Measurements from ENCODE around the gene FGGY.
"Not testable (repeated sequence)": the region's sequence is repeated elsewhere in the genome, so short reads cannot be mapped to it uniquely, and the experiment has no call there.

Gene FGGY

DNA sequence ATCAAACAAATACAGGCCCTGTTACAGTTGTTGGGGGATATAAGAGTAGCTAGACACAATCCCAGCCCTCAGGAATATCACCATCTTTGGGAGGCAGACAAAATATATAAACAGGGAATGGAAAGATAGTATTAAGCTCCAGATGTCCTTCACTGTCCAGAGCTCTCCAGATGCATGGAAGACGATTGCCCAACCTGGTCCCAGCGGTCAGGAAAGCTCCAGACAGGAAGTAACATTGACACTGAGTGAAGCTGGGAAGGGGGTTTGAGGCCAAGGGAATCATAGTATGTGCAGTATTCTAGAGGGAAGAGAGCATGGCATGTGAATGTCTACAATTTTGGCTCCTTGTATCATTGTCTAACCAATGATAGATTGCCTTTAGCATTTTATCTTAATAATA is 344.0 kb downstream of the FGGY start:
- no peak for DNase-seq (ENCODE audit: low spot score)

DNA sequence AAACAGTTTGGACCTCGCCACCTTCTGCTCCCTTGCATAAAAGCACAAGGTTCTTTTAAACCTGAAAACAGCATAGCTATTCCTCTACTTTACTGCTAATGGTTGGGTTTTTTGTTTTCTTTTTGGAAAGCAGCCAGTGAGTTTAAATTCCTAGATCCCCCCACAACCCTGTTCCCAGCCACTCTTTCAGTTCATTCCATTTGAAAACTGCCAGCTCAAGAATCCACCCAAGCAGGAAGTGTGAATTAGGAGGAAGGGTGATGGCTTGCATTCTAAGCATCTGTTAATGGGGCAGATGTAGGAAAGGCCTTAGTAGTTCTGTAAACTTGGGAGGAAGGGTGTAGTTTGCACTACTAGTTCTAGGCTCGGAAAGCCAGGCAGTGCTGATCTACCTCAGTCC is 344.9 kb downstream of the FGGY start:
- DNase-seq (ENCODE audit: low spot score) = no peak

DNA sequence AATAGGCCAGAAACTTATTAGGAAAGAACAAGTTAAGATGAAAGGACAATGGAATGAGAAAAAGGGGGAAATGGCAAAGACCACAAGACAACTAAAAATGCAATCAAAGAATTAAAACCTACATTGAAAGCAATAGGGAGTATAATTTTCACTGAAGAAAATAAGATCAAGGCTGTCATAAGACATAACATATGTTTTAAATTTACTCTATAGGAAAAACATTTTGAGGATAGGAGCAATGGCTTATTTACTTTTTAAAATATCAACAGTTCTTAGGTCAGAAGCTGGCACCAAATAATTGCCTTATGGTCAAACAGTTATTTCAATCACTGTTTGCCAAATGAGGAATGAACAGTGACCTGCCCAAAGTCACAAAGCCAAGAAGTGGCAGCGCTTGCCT is 346.6 kb downstream of the FGGY start:
- DNase-seq (ENCODE audit: low spot score) = no peak

DNA sequence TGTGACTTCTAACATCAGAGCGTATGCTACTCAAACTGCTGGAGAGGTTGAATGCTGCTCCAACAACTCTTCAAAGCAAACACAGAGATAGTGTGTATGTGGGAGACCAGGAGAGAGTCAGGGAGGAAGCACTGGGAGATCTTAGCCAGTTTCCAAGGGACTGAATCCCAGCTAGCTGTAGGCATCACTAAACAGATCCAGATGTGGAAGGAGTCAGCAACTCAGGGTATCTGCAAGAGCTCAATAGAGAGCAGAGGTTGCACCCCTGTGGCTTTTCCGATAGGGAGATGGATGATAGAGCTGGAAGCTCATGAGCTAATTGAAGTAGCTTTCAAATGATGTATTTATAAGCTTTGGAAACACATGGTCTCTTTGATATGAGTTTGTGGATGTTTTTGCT is 349.0 kb downstream of the FGGY start:
- DNase-seq (ENCODE audit: low spot score) = no peak

DNA sequence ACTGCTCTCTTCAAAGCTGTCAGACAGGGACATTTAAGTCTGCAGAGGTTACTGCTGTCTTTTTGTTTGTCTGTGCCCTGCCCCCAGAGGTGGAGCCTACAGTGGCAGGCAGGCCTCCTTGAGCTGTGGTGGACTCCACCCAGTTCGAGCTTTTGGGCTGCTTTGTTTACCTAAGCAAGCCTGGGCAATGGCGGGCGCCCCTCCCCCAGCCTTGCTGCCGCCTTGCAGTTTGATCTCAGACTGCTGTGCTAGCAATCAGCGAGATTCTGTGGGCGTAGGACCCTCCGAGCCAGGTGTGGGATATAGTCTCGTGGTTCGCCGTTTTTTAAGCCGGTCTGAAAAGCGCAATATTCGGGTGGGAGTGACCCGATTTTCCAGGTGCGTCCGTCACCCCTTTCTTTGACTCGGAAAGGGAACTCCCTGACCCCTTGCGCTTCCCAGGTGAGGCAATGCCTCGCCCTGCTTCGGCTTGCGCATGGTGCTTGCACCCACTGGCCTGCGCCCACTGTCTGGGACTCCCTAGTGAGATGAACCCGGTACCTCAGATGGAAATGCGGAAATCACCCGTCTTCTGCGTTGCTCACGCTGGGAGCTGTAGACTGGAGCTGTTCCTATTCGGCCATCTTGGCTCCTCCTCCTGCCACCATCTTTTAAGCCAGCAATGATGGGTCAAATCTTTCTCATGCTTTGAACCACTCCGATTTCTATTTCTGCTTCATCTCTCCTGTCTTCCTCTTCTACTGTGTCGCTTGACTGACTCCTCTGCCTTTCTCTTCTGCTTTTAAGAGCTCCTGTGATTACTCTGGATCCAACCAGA is 356.5 kb downstream of the FGGY start:
- DNase-seq (ENCODE audit: low spot score) = not testable (repeated sequence)

DNA sequence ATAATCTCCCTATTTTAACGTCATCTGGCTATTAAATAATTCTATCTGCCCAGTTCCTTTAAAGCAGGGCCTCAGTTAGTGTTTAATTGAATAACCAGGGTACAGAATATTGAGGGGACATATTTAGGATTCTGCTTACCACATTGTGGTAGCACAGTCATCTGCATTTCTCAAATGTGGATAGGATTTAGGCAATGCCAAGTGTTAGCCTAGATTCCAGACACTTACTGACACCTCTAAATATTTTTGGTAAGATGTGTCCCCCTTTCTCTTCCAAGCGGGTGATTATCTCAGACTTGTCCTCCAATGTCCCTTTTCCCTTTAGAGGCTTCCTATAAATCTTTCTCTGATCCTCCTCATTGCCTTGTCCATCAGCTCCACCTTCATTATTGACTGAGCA is 357.1 kb downstream of the FGGY start:
- DNase-seq (ENCODE audit: low spot score) = no peak

DNA sequence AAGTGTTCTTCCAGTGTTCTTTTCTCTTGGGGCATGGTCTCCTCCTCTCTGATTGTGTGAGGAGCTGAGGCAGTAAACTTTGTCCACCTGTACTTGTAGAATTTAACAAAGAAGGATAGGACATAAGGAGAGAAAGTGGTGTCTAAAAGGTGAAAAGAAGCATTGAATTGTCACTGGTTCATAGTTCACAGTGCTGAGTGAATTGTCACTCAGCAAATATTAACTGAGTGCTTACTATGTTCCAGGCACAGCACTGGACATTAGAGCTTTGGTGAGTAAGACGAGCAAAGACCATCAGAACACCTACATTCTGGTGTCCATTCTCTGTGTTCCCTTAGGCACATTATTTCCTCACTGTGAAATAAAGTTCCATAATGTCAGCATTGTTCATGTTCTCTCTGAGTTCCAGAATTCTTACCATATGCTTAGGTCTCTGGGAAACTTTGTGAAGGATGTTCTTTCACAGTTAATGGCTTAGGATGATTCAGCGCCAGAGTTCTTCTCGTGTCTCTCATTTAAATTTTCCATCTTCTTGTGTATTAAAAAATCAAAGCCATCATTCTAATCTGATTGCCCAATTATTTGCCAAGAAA is 361.1 kb downstream of the FGGY start:
- DNase-seq (ENCODE audit: low spot score) = no peak

DNA sequence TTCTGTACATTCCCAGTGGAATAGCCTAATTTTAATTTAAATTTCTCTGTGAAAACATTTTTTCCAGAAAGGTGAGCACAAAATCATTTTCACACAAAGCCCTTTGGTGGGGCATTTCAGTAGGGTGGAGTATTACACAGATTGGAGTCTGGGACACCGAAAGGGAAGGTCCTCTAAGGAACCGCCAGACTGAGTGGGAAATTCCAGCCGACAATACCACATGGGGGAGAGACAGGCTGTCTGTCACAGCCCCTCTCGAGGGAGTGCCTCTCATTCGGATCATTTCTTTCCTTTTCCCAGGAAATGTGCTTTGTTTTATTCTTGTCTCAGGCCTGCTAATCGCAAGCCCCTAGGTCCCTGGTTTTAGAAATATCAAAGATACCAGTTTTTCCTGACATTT is 367.3 kb downstream of the FGGY start:
- DNase-seq (ENCODE audit: low spot score) = no peak

DNA sequence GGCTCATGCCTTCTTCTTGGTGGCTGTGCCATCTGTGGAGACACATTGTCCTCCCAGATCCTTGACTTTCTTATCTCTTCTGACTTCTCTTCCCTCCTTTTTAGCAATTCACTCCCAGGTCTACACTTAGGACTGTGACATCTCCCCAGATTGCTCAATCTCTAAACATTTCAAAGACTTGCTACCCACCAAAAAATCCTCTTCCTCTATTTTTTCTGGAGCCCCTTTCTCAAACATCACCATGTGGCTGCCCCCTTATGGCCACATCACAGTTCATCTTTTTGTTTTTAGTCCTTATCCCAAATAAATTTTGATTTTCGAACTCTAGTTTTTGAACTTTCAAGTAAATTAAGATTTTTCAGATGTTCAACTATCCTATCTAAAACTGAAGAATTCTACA is 369.2 kb downstream of the FGGY start:
- no peak for DNase-seq (ENCODE audit: low spot score)

DNA sequence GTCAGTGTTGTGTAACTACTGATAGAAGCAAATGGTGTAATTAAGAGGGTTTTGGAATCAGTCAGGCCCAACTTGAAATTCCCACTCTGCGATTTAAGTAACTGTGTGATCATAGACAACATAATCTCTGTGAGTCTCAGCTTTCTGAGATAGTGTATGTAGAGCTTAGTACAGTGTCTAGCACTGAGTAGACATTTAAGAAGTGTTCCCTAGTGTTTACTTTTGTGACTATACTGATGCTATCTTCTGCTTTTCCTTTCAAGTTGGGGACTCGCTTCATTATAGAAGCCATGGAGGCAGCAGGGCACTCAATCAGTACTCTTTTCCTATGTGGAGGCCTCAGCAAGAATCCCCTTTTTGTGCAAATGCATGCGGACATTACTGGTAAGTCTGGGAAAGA is 370.1 kb downstream of the FGGY start:
- no peak for DNase-seq (ENCODE audit: low spot score)

DNA sequence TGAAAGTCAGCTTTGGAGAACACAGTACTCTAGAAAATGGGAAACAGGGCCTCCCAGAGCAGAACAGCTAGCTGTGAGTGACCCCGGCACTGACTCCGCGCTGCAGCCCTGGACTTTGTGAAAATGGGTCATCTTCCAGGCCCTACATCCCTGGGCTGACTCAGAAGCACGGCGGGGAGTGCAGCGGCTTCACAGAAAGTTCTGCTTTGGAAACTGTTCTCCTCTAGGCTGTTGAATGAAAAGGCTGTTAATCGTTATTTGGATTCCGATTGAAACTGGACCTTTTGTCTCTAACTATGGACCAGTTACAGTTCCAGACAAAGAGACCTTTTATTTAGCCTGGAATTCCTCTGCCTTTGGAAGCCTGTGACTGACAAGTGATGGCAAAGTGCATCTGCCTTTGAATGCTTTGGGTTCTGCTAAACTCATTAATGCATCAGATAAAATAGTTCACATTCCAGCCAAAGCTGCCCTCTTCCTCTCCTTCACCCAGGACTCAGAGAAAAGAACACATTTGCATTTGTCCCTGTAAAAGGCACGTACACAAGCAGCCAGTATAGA is 372.9 kb downstream of the FGGY start:
- no peak for DNase-seq (ENCODE audit: low spot score)

DNA sequence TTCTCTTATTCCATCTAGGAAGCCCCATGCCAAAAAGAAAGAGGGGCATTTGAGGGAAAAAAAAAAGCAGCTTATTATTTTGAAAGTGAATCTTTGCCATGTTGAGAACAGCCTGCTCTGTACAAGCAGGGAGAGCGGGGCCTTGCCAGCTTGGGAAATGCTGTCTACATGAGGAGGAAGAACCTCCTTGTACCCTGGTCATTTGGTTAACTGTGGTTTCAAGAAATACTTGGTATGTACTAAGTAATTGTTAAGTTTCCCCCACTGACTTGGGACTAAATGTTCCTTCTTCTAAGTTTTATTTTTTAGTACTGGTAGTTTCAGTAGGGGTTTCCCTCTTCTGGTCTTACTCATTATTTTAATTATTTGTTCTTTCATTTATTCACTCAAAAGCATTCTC is 373.8 kb downstream of the FGGY start:
- DNase-seq (ENCODE audit: low spot score) = no peak

DNA sequence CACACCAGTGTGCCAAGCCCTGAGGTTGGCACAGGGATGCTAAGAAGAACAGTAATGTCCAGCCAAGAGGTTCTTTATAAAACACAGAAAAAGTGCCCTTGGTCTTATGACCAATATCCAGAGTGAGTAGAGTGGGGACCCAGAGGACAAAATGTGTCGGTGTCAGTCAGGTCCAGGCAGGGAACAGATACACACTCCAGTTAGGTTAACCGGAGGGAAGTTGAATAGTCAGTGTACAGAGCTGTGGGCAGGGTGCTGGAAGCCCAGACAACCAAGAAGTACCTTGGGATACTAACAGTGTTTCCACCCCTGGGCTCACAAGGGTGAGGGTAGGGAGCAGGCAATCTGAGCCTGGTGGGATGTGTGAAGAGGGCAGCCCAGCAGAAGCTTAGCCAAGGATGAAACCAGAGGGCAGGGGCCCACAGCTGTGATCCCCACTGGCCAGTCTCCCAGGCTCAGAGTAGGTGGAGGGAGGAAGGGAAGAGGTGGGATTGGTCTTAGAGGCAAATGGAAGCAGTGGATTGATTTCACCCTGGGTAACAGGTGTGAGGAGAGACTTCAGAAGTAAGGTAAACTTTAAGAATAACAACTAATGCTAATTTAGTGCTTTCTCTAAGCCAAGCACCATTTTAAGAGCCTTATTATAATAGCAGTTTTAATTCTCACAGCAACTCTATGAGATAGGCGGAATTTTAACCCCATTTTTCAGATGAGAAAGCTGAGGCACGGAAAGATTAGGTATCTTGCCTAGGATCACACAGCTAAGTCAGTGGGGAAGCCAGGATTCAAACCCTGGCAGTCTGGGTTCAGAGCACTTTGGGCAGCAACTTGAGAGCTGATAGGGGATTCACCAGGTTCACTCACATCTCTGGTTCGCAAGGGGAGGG is 374.4 kb downstream of the FGGY start:
- DNase-seq (ENCODE audit: low spot score) = no peak

DNA sequence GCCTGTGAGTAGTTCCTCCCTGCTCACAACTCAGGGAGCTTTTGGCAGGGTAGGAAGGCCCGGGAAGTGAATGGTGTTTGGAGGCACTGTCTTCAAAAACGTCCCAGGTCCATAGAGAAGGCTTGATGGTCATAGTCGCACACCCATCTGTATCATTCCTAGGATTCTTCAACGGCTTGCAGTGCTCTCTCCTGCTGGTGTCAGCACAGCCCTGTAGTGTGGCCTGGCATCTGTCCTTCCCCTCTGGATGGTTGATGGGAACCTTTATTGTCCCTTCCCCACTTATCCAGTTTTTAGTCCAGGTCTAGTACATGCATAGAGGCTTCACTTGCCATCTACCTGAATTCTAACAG is 375.0 kb downstream of the FGGY start:
- no peak for DNase-seq (ENCODE audit: low spot score)

DNA sequence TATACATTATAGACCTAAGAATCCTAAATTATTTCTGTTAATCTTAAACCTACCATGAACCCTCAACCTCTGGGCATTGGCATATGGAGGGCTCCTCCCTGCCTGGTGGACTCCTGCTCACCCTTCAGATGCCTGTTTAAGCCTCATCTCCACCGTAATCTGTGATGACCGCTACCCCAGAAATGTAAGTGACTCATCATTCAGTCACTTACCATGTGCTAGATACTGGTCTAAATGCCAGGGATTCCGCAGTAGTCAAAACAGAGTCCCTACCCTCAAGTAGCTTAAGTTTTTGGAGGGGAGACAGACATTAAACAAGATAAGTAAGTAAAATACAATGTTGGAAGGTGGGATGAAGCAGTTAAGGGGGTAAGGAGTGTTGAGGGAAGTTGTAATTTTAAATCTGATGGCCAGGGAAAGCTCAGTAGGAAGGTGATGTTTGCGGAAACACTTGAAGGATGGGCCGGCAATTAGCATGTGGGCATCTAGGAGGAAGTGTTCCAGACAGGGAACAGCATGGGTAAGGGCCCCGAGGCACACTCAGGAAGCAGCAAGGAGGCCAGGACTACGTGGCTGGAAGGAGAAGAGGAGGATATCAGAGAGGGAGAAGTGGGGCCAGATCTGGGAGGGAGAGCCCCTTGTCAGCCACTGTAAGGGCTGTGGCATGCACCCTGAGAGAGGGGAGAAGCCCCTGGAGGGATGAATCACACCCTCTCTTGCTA is 376.1 kb downstream of the FGGY start:
- DNase-seq (ENCODE audit: low spot score) = no peak

DNA sequence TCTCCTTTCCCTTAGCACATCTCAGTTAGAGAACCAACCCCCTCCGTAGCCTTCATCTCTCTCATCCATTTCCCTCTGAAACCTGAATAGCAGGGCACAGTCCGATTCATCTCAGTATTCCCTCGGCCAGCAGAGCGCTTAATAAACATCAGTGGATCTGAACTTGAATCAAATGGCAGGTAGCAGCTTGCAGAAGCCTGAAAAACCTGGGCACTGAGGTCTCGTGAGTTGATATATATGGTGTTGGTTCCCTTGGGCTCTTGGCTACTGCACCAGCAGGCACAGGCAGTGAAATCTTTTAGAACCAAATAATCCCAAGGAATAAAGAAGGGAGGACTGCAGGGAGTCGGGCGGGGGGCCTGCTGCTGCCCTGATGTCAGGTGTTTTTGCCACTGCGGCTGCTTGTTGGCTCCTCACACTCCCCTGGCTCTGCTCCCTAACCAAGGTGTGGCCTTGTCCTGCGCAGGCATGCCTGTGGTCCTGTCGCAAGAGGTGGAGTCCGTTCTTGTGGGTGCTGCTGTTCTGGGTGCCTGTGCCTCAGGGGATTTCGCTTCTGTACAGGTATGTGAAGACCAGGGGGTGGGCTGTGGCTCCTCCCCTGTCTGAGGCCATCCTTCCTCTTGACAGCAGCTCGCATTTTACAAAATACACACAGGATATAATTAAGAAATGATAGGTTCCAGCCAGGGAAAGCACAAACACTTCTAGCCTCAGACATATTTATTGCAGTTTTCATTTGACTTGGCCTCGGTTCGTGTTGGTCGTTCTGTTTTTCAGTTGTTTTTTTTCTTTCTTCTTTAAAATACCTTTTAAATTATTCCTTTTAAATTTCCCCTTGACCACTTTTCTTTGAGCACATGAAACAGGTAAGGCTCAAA is 376.9 kb downstream of the FGGY start:
- DNase-seq (ENCODE audit: low spot score) = no peak

DNA sequence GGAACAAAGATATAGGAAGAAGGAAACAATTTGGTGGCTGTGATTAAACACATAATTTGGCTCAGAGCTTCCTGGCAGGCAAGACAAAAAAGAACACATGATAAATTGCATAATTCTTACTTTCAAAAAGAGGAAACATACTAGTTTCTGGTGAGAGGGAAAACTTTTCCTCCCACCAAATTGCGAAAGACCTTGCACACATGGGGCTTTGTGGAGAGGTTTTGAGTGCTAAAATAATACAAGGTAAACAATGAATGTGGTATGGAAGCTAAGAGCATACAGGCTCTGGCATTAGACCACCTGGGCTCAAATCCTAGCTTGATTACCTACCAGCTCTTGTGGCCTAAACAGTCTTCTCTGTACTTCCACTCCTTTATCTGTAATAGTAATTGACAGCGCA is 377.7 kb downstream of the FGGY start:
- DNase-seq (ENCODE audit: low spot score) = no peak

DNA sequence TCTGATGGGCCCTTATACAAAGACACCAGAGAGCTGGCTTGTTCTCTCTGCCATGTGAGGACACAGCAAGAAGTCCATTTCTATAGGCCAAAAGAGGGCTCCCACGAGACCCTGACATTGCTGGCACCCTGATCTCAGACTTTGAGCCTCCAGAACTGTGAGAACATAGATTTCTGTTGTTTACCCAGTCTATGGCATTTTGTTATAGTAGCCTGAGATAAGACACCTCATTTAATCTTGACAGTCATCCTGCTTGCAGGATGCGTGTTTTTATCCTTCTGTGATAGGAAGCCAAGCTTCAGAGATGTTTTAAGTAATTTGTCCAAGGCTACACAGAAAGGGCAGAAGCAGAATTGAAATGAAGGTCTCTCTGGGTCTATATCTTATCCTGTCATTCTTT is 379.0 kb downstream of the FGGY start:
- DNase-seq (ENCODE audit: low spot score) = no peak

DNA sequence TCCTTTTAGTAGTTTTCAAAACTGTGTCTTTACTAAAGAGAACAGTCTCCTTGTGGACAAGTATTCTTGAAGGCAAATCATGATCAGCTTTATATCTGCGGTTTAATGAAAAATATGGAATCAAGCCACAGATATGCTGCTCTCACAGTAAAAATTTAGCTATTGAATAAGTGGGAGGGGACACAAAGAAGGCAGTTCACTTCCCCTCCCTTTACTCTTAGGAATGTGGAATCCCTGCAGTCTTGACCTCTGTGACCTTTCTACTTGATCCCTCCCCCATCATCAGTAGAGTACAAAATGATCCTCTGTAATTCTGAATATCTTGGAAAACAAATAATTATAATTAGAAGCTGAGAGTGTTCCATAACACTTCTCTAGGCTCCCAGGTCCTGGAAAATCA is 381.1 kb downstream of the FGGY start:
- DNase-seq (ENCODE audit: low spot score) = no peak

DNA sequence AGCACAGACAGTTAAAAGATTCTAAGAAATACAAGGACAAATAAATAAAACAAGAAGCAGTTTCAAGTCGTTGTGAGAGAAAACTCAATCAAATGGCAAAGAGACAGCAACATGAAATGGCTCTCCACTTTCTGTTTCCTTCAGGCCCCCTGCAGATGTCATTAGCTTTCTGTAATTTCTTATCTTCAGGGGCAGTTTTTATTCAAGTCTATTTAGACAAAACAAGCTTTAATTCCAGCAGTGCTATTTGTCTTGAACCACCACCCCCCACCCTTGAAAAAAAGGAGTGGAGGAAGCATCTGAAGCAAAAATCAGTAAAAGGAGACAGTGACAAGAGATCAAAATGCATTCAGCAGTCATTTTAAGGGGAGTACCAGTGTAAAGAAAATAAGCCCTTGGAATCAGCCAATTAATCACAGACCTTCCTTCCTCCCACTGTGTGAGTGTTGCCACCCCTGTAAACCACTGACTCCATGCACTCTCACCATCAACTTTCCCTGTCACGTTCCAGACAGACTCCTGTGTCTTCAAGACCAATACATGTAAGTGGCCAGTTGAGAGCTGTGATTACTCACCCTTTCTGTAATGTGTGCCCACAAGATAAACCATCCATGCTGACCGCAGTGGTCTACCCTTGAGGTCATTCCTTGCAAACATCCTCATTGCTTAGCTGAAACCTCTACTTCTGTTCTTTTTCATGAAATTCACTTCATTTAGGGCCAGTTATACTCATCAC is 381.8 kb downstream of the FGGY start:
- DNase-seq (ENCODE audit: low spot score) = no peak

Measured in HuH-7.5 (cell line).